Vagina (tissue), 2 donors: ENCODE results near the gene HSPB3.

Experiments used
- CTCF ChIP-seq, 3 experiments: fragments of 450-650 bp in 2 of 3; fragments of 200-600 bp in 1 of 3; sonication (generic) in 1 of 3; IDR thresholded peaks; one replicate each; pipeline ENCODE4 v1.5.1; 2017 to 2019; ENCODE audit warnings: antibody characterized with exemption in 3 of 3, mild to moderate bottlenecking in 2 of 3, moderate library complexity in 2 of 3
- POLR2A ChIP-seq, 2 donors: fragments of 450-650 bp; IDR thresholded peaks; one replicate each; pipeline ENCODE4 v1.6.1; 2017; ENCODE audit warnings: antibody characterized with exemption in 2 of 2, mild to moderate bottlenecking in 2 of 2, moderate library complexity in 2 of 2
- POLR2AphosphoS5 ChIP-seq, 2 donors: sonication (generic); formaldehyde crosslinking; IDR thresholded peaks; one replicate each; pipeline ENCODE4 v1.9.0; 2017; ENCODE audit warnings: antibody characterized with exemption in 2 of 2, mild to moderate bottlenecking in 2 of 2, low read depth in 1 of 2; ENCODE audit not compliant: insufficient read depth in 1 of 2

- TF ChIP-seq CTCF (IDR thresholded peaks at IDR 0.05) (no peak), POLR2A (IDR thresholded peaks at IDR 0.05) (no peak), POLR2AphosphoS5 (IDR thresholded peaks at IDR 0.05; ENCODE audit: insufficient read depth in 1 of 2, low read depth in 1 of 2) (no peak)
Observed at GRCh38 chr5:54442271-54442670, 13.2 kb upstream of the HSPB3 start.
